ENCODE results near the gene TSPAN32. TPM values are rescaled to one million over a fixed set of nuclear protein-coding genes. Genes with fewer than 3 reads are reported as not detected.
A peak's percentile ranks its signal among the peaks of the same experiment; 100 is the strongest.

TSPAN32 gene
- total RNA-seq, 2 experiments from 2014 or later = 49.5 to 52.3 TPM

DNA sequence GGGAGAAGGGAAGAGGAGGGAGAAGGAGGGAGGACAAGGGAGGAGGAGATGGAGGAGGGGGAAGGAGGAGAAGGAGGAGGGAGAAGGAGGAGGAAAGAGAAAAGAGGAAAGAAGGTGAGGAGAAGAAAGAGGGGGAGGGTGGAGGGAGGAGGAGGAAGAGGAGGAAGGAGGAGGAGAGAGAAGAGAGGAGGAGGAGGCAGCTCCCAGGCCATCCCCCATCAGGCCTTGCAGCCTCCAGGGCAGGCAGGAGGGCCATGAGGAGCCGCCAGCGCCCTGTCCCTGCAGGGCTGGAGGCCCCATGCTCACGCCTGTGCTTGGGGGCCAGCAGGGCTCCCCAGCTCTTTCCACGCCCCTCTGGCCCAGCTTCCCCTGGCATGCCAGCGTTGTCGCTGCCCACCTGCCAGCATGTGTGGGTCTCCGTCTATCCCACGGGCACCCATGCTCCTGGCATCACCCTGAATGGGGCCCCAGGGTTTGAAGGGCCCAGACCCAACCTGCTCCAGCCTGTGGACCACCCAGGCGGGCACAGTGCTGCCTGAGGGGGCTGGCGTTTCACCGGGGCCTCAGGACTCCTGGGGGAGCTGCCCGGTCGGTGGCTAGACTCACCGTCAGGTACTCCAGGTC lies 5.2 kb downstream of the TSPAN32 start:
- Mint-ChIP-seq H3K36me3 (no peaks in the 10 kb centered on the region), H3K4me3 (peak overlapping the region; percentile 19), H3K27me3 (no peaks in the 10 kb centered on the region), H3K27ac (peak overlapping the region; percentile 91), H3K4me1 (peaks cover 16% of the 10 kb centered on the region), H3K9me3 (no peaks in the 10 kb centered on the region)
- DNase-seq (peak; percentile 40), ATAC-seq (ENCODE audit: low read depth) (no peak)
- POLR2A ChIA-PET = interaction anchor here (0.9 to 5.9 kb wide), 4 partner anchors 11 to 94 kb away, joined by 3 to 32 read pairs (median 16); partner anchors contain the start of genes CD81 and TSSC4

DNA sequence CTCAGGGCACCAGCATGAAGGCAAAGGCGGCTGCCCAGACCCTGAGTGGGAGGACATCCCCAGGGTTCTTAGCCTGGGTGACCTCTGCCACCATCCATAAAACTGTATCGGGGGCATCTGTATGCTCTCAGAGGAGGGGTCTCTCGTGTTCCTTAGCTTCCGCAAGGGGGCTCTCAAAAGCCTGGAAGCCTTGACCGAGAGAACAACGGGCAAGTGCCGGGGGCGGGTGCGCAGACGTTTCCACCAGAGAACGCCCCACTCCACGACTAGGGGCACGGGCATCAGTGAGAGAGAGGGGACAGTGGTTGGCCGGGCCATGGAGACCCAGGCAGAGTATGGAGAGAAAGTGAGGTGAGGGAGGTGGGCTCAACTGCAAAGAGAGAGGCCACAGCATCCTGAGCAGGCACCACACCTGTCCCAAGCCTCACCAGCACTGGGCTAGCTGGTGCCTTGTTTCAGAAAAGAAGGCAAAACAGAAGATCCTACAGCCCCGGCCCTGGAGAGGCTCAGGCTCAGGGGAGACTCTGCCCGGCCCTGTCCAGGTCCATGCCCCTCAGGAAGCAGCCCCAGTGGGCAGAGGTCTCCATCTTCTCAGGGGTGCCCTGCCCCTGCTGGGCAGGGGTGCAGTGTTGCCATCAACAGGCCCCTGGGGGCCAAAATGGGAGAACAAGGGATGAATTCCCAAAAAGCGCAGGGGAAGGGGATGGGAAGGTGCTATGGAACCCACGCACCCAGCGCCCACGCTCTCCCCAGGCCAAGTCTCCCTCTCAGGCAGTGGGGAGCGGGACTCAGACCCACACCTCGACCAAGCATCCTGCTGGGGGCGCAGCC lies 5.9 kb downstream of the TSPAN32 start:
- ATAC-seq (ENCODE audit: low read depth) = no peak
- POLR2A ChIA-PET = interaction anchor here (0.9 to 5.9 kb wide), 2 partner anchors 10 to 93 kb away, joined by 3 to 32 read pairs; partner anchors contain the start of gene TSSC4
- DNase-seq = no peak
- Mint-ChIP-seq H3K27me3 (no peaks in the 10 kb centered on the region), H3K9me3 (no peaks in the 10 kb centered on the region), H3K27ac (no peak overlapping the region), H3K4me1 (peaks cover 15% of the 10 kb centered on the region), H3K36me3 (no peaks in the 10 kb centered on the region), H3K4me3 (no peak overlapping the region)

DNA sequence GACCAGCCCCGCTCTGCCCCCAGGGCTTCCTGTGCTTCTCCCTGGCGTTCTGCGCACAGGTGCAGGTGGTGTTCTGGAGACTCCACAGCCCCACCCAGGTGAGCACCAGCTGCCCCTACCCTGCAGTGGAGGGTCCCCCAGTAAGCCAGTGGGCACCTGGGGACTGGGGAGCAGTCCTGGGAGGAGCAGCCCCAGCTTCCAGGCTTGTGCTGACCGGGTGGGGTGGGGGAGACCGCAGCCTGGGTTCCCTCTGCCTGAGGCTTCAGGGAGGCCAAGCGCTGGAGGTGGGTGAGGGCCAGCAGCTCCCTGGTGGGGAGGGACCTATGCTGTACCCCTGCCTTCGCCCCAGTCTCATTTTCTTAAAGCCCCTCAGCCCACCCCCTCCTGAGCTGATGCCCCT lies 6.9 kb downstream of the TSPAN32 start:
- POLR2A ChIA-PET = interaction anchor here (0.6 to 1.4 kb wide), 3 partner anchors 8 to 69 kb away, joined by 3 to 5 read pairs (median 4); no protein-coding TSS in a partner anchor
- H3K27me3 Mint-ChIP-seq = no peaks in the 10 kb centered on the region
- no peaks in the 10 kb centered on the region for H3K9me3 Mint-ChIP-seq
- H3K27ac Mint-ChIP-seq = no peak overlapping the region
- no peak overlapping the region for H3K4me3 Mint-ChIP-seq
- DNase-seq (no peak), ATAC-seq (ENCODE audit: low read depth) (no peak)
- H3K36me3 Mint-ChIP-seq = no peaks in the 10 kb centered on the region
- H3K4me1 Mint-ChIP-seq = peaks cover 14% of the 10 kb centered on the region

DNA sequence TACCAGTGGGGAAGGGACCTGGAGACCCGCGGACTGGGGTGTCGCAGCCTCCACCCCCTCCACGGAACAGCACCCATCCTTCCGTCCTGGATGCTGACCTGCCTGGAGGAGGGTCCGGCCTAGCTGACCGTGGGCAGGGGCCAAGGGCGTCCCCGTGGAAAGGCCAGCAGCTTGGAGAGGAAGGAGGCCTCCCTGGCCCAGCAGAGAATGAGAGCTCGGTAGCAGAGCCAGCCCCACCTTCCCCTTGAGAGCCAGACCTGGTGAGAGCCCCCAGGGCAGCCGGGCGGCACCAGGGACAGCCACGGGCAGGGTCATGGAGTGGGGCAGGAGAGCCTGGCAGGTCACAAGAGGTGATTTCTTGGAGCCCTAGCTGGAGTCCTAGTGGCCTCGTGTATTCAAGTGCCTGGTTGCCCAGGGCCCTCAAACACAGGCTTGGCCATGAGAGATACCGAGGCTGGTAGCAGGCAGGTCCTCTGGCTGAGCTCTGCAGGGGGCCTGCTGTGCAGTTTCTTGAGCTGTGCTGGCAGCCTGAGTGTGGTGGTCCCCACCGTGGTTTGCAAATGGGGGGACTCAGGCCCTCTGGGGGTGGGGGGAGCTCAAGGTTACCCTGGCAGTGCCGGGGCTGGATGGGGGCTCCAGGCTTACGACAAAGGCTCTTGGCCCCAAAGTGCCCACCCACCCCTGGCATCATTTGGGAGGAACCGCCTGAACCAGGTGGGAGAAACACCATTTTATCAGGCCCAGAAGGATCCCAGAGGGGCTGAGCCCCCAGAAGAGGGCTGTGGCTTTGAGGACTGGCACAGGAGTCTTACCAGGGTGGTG lies 7.6 kb downstream of the TSPAN32 start:
- no peak for ATAC-seq (ENCODE audit: low read depth)
- H3K27ac Mint-ChIP-seq = no peak overlapping the region
- no peaks in the 10 kb centered on the region for H3K9me3 Mint-ChIP-seq
- H3K4me1 Mint-ChIP-seq = peaks cover 13% of the 10 kb centered on the region
- no peak overlapping the region for H3K4me3 Mint-ChIP-seq
- no peak for DNase-seq
- H3K27me3 Mint-ChIP-seq = no peaks in the 10 kb centered on the region
- POLR2A ChIA-PET = interaction anchor here (0.6 to 1.4 kb wide), 6 partner anchors 8 to 94 kb away, joined by 3 to 5 read pairs (median 4); partner anchors contain the start of genes C11orf21 and TSPAN32
- H3K36me3 Mint-ChIP-seq = no peaks in the 10 kb centered on the region

DNA sequence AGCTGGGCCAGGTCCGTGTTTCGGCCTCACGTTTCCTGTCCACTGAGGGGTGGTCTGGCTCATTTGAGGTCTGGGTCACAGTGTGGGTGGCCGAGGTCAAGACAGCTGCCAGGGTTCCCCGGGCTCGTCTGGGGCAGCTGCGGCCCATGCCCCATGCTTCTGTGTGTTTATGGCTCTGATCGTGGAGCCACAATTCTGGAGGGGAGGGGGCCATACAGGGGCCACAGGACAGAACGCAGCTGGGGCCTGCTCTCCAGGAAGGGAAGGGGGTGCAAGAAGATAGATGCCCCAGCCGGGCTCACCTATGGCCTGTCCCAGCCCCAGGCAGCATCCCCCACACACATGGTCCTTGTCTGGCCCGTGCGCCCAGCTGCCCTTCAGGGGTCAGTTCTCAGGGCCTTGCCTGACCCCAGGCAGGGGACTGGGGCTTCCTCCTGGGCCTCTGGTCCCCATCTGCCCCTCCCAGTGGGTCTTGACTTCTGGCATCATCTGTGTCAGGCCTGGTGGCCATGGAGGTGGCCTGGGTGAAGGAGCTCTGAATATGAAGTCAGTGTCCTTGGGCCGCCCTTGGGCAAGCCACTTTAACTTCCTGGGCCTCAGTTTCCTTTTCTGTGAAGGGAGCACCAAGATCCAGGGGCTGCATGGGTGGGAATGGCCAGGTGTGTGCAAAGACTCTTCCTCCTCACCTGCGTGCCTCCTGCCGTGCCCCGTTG lies 8.4 kb downstream of the TSPAN32 start:
- POLR2A ChIA-PET = interaction anchor here (0.9 to 1.3 kb wide), 4 partner anchors 9 to 93 kb away, joined by 3 to 4 read pairs (median 4); partner anchors contain the start of genes C11orf21 and TSPAN32
- Mint-ChIP-seq H3K27me3 (no peaks in the 10 kb centered on the region), H3K27ac (no peak overlapping the region), H3K36me3 (no peaks in the 10 kb centered on the region), H3K4me1 (peaks cover 11% of the 10 kb centered on the region), H3K4me3 (no peak overlapping the region), H3K9me3 (no peaks in the 10 kb centered on the region)
- ATAC-seq (ENCODE audit: low read depth) (no peak), DNase-seq (no peak)

DNA sequence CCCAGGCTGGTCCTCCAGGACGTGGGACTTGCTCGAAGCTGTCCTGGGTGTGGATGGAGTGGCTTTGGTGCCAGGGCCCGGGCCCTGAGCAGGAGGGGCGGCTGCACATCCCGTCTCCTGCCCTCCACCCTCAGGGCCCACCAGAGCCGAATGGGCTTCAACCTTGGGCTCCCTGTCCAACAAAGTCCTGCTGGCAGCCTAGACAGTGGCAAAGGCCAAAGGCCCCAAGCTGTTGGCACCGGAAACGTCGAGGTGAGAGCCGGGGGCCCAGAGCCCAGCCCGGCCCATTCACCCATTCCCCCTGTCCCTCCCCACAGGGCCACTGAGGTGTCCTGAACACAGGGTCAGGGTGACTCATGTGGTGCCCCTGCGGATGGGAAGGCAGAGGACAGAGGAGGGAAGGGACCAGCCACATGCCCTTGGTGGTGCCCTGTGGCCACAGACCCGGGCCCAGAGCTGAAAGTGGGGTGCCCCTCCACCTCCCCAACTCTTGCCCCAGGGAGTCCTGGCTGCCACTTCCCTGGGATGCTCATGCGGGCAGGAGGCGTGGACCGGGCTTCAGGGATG lies 9.1 kb downstream of the TSPAN32 start:
- peaks cover 7% of the 10 kb centered on the region for H3K4me1 Mint-ChIP-seq
- no peak overlapping the region for H3K4me3 Mint-ChIP-seq
- POLR2A ChIA-PET = interaction anchor here (0.9 to 1.3 kb wide), 3 partner anchors 9 to 76 kb away, joined by 3 to 4 read pairs (median 4); partner anchors contain the start of genes C11orf21 and TSPAN32
- H3K27ac Mint-ChIP-seq = no peak overlapping the region
- ATAC-seq (ENCODE audit: low read depth) (no peak), DNase-seq (no peak)
- no peaks in the 10 kb centered on the region for H3K27me3 Mint-ChIP-seq
- H3K36me3 Mint-ChIP-seq = no peaks in the 10 kb centered on the region
- H3K9me3 Mint-ChIP-seq = no peaks in the 10 kb centered on the region

DNA sequence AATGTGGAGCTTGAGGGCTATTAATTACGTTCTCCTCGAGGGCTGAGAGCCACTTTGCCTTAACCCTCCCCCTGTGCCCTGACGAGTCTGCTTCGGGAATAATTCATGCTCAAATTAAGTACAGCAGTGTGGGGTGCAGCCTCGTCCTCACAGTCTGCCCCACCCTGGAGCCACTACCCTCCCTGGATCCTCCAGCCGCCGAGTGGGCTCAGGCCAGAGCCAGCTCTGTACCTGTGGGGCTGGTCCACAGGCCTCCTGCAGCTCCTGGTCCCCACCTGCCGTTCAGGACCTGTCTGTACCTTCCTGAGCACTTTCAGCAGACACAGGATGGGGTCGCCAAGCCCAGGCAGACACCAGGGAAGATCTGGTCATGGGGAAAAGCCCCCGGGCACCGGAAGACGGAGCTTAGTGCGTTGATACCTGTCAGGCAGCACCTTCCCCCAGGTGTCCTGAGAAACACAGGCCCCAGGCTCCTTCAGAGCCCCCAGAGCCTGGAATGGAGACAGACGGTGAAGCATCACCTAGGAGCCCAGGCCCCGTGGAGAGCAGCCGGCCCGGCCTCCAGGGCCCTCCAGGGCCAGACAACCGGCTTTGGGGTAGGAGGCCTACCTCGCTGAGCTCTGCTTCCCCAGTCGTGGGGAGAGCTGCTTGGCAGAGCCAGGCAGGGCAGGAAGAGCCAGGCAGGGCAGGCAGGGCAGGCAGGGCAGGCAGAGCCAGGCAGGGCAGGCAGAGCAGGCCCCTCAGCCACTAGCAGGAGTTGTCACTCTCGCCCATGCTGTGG lies 9.7 kb downstream of the TSPAN32 start:
- ATAC-seq (ENCODE audit: low read depth) (no peak), DNase-seq (no peak)
- no peaks in the 10 kb centered on the region for H3K9me3 Mint-ChIP-seq
- POLR2A ChIA-PET = no interaction called here
- H3K27me3 Mint-ChIP-seq = no peaks in the 10 kb centered on the region
- H3K4me3 Mint-ChIP-seq = no peak overlapping the region
- peaks cover under 1% of the 10 kb centered on the region for H3K4me1 Mint-ChIP-seq
- H3K27ac Mint-ChIP-seq = no peak overlapping the region
- H3K36me3 Mint-ChIP-seq = no peaks in the 10 kb centered on the region

DNA sequence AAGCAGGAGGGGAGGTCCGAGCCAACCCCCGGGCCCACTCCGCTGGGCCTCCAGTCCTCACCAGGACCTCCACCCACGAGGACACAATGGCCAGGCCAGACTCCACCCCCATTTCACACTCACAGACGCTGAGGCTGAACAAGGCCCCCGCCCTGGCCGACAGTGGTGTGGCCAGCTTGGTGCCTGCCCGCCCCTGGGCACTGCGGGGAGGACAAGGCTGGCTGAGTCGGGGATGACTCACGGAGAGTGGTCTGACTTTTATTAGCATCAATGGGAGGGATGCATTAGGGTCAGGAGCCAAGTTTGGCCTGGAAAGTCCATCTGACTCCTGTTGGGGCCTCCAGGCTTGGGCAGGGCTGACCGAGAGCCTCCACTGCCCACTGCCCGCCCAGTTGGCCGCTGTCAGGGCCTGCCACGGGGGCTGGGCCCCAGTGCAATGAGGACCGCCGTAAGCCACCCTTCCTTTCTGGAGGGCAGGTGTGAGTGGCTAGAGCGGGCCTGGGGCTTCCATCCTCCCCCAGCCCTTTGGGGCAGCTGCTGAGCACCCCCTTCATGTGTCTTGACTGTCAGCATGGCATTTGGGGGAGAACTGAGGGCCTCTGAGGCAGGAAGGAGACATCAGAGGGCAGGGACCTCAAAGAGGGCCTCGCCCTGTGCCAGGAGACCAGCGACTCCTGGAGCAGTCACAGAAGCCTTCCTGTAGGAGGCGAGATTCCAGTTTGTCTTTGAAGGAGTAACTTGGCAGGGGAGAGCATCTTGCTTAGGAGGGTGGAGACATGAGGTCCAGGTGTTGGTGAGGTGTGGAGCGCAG lies 10.6 kb downstream of the TSPAN32 start:
- POLR2A ChIA-PET = no interaction called here
- Mint-ChIP-seq H3K4me1 (no peaks in the 10 kb centered on the region), H3K27me3 (no peaks in the 10 kb centered on the region), H3K9me3 (no peaks in the 10 kb centered on the region), H3K27ac (no peak overlapping the region), H3K4me3 (no peak overlapping the region), H3K36me3 (no peaks in the 10 kb centered on the region)
- ATAC-seq (ENCODE audit: low read depth) (no peak), DNase-seq (no peak)

DNA sequence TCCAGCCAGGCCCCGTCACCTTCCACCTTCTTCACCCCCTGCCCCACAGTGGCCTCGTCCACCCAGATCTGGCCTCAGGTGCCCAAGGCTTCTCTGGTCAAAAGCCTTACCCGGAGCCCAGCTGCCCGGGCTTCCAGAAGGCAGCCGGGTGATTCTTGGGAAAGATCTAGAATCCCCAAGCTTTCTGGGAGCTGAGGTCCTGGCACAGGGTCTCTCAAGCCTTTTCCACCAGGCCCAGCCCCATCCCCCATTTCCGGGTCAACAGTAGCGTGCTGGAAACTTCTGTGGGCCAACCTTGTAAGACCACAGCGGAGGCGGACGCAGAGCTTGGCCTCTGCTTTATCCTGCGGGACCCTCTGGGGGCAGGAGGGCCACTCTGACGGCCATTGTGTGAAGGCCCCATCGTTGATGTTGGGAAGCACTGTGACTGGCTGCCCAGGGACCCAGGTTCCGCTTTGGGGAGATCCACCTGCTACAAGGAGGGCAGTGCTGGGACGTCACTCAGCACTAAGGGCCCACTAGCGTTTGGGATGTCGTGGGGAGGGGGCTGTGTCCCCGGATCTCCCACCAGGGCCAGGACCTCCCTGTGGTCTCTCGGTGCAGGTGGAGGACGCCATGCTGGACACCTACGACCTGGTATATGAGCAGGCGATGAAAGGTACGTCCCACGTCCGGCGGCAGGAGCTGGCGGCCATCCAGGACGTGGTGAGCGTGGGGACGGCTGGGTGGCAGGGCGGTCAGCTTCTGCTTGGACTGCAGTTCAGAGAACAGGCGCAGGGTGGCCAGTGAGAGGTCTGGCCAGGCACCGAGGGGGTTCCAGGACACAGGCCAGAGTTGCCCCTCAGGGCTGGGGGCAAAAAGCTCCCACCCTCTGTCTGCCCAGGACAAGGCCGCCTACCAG lies 11.5 kb downstream of the TSPAN32 start:
- no peak overlapping the region for H3K27ac Mint-ChIP-seq
- POLR2A ChIA-PET = interaction anchor here (0.5 to 1.1 kb wide), 2 partner anchors 10 kb away, joined by 4 read pairs; no protein-coding TSS in a partner anchor
- H3K4me3 Mint-ChIP-seq = no peak overlapping the region
- H3K4me1 Mint-ChIP-seq = no peaks in the 10 kb centered on the region
- ATAC-seq (ENCODE audit: low read depth) (no peak), DNase-seq (no peak)
- H3K36me3 Mint-ChIP-seq = no peaks in the 10 kb centered on the region
- H3K27me3 Mint-ChIP-seq = no peaks in the 10 kb centered on the region
- H3K9me3 Mint-ChIP-seq = no peaks in the 10 kb centered on the region

DNA sequence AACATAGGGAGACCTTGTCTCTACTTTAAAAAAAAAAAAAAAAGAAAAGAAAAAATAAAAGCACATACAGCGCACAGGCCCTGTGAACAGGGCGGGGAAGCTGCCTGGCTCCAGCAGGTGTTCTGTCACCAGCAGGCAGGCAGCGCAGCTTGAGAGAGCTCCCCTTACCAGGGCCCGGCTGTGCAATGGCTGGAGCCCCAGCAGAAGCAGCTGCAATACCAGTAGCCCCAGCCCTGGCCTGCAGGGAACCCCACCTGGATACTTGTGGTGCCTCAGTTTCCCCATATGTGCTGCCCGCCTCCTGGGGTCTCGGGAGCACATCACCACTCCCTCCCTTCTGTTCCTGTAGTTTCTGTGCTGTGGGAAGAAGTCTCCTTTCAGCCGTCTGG lies 12.3 kb downstream of the TSPAN32 start:
- no peaks in the 10 kb centered on the region for H3K27me3 Mint-ChIP-seq
- H3K9me3 Mint-ChIP-seq = no peaks in the 10 kb centered on the region
- DNase-seq = no peak
- H3K36me3 Mint-ChIP-seq = no peaks in the 10 kb centered on the region
- no peak overlapping the region for H3K27ac Mint-ChIP-seq
- no peak for ATAC-seq (ENCODE audit: low read depth)
- H3K4me3 Mint-ChIP-seq = no peak overlapping the region
- no peaks in the 10 kb centered on the region for H3K4me1 Mint-ChIP-seq
- POLR2A ChIA-PET = interaction anchor here (0.5 to 1.1 kb wide), 2 partner anchors 9 to 11 kb away, joined by 4 read pairs; no protein-coding TSS in a partner anchor
